Mammary epithelial cell (primary cell): ENCODE data around the gene SCUBE3.

Experiments
- CTCF ChIP-seq, 2 donors: IDR thresholded peaks in 1 of 2; conservative IDR thresholded peaks in 1 of 2; 2 replicates each; pipeline ENCODE4 v1.5.1; 2011 to 2012; ENCODE audit warnings: inconsistent platforms in 2 of 2, low read length in 2 of 2, mild to moderate bottlenecking in 2 of 2, control low read depth in 1 of 2, low read depth in 1 of 2; ENCODE audit not compliant: insufficient read depth in 1 of 2; ENCODE audit errors: extremely low read depth in 1 of 2
- EZH2 ChIP-seq: IDR thresholded peaks from 2 replicates; pipeline ENCODE4 v1.6.1; 2012; ENCODE audit warnings: low read length, inconsistent platforms, borderline replicate concordance

- no peak for TF ChIP-seq CTCF (conservative IDR thresholded peaks at IDR 0.05 in 1 of 2, IDR thresholded peaks at IDR 0.05 in 1 of 2; ENCODE audit: extremely low read depth in 1 of 2, insufficient read depth in 1 of 2, low read depth in 1 of 2, low read length in 2 of 2)
- no peak for TF ChIP-seq EZH2
These were observed 75.1 kb downstream of the SCUBE3 start for GRCh38 chr6:35288834-35289233.
